HCT116 (cell line): ENCODE measurements around the gene GAS2.

Experiments used
- CTCF ChIP-seq, 3 experiments: fragments of 200-600 bp in 1 of 3; sonication (generic) in 1 of 3; IDR thresholded peaks in 2 of 3; conservative IDR thresholded peaks in 1 of 3; 2 replicates each; pipeline ENCODE4 v1.5.1; 2012 to 2017; ENCODE audit warnings: low read depth in 2 of 3, low read length in 2 of 3, antibody characterized with exemption in 1 of 3, borderline replicate concordance in 1 of 3, control low read depth in 1 of 3, mild to moderate bottlenecking in 1 of 3, mixed read lengths in 1 of 3, mixed run types in 1 of 3, moderate library complexity in 1 of 3; ENCODE audit not compliant: insufficient read depth in 1 of 3
- EGR1 ChIP-seq: IDR thresholded peaks from 2 replicates; pipeline ENCODE4 v1.6.1; 2012; ENCODE audit warnings: low read depth
- FOSL1 ChIP-seq: IDR thresholded peaks from 2 replicates; pipeline ENCODE4 v1.6.1; 2012; ENCODE audit warnings: low read depth
- MAX ChIP-seq: IDR thresholded peaks from 2 replicates; pipeline ENCODE4 v1.6.1; 2012
- POLR2A ChIP-seq: IDR thresholded peaks from 2 replicates; pipeline ENCODE4 v1.7.0; 2011; ENCODE audit warnings: borderline replicate concordance; ENCODE audit not compliant: insufficient read depth, insufficient read length; ENCODE audit errors: extremely low read depth
- POLR2AphosphoS5 ChIP-seq: IDR thresholded peaks from 2 replicates; pipeline ENCODE4 v1.6.1; 2011; ENCODE audit warnings: mild to moderate bottlenecking, low read depth, low read length, moderate library complexity

- TF ChIP-seq FOSL1 (no peak), POLR2AphosphoS5 (no peak), CTCF (IDR thresholded peaks at IDR 0.05 in 2 of 3, conservative IDR thresholded peaks at IDR 0.05 in 1 of 3; ENCODE audit: borderline replicate concordance in 1 of 3, insufficient read depth in 1 of 3, low read depth in 2 of 3, low read length in 2 of 3) (no peak), EGR1 (no peak), MAX (no peak), POLR2A (no peak)
Measured at GRCh38 chr11:22711071-22711770, 44.8 kb downstream of the GAS2 start.
